Measurements from ENCODE around the gene RTN1. TPM values are rescaled to one million over a fixed set of nuclear protein-coding genes. Genes with fewer than 3 reads are reported as not detected.
"Not testable (repeated sequence)": the region's sequence is repeated elsewhere in the genome, so short reads cannot be mapped to it uniquely, and the experiment has no call there.

The RTN1 gene
- total RNA-seq, 1 donor from 2014 or later = not detected

- Mint-ChIP-seq H3K36me3 (ENCODE audit: unreplicated experiment) (no peaks in the 10 kb centered on the region), H3K9me3 (ENCODE audit: unreplicated experiment) (no peaks in the 10 kb centered on the region), H3K4me3 (ENCODE audit: unreplicated experiment) (no peak overlapping the region), H3K27ac (ENCODE audit: unreplicated experiment) (no peak overlapping the region), H3K4me1 (ENCODE audit: unreplicated experiment) (peaks cover 23% of the 10 kb centered on the region), H3K27me3 (ENCODE audit: unreplicated experiment) (no peaks in the 10 kb centered on the region)
- DNase-seq (ENCODE audit: extremely low spot score, unreplicated experiment) = no peak
- no peak for TF ChIP-seq CTCF (IDR thresholded peaks at IDR 0.05)
Observed at GRCh38 chr14:59675394-59675793, 195.2 kb downstream of the RTN1 start.

- Mint-ChIP-seq H3K27me3 (ENCODE audit: unreplicated experiment) (peaks cover 3% of the 10 kb centered on the region), H3K27ac (ENCODE audit: unreplicated experiment) (no peak overlapping the region), H3K9me3 (ENCODE audit: unreplicated experiment) (peaks cover 12% of the 10 kb centered on the region), H3K4me3 (ENCODE audit: unreplicated experiment) (no peak overlapping the region), H3K4me1 (ENCODE audit: unreplicated experiment) (no peaks in the 10 kb centered on the region), H3K36me3 (ENCODE audit: unreplicated experiment) (no peaks in the 10 kb centered on the region)
- no peak for TF ChIP-seq CTCF (IDR thresholded peaks at IDR 0.05)
- DNase-seq (ENCODE audit: extremely low spot score, unreplicated experiment) = no peak
Observed at GRCh38 chr14:59664741-59665140, 205.8 kb downstream of the RTN1 start.

- no peak for DNase-seq (ENCODE audit: extremely low spot score, unreplicated experiment)
- H3K27me3 Mint-ChIP-seq (ENCODE audit: unreplicated experiment) = no peaks in the 10 kb centered on the region
- no peak for TF ChIP-seq CTCF (IDR thresholded peaks at IDR 0.05)
- no peaks in the 10 kb centered on the region for H3K4me1 Mint-ChIP-seq (ENCODE audit: unreplicated experiment)
- H3K36me3 Mint-ChIP-seq (ENCODE audit: unreplicated experiment) = no peaks in the 10 kb centered on the region
- no peak overlapping the region for H3K27ac Mint-ChIP-seq (ENCODE audit: unreplicated experiment)
- no peak overlapping the region for H3K4me3 Mint-ChIP-seq (ENCODE audit: unreplicated experiment)
- H3K9me3 Mint-ChIP-seq (ENCODE audit: unreplicated experiment) = peaks cover 7% of the 10 kb centered on the region
Observed at GRCh38 chr14:59657769-59658168, 212.8 kb downstream of the RTN1 start.

- H3K27me3 Mint-ChIP-seq (ENCODE audit: unreplicated experiment) = no peaks in the 10 kb centered on the region
- no peak for TF ChIP-seq CTCF (IDR thresholded peaks at IDR 0.05)
- H3K36me3 Mint-ChIP-seq (ENCODE audit: unreplicated experiment) = no peaks in the 10 kb centered on the region
- peaks cover 7% of the 10 kb centered on the region for H3K9me3 Mint-ChIP-seq (ENCODE audit: unreplicated experiment)
- no peaks in the 10 kb centered on the region for H3K4me1 Mint-ChIP-seq (ENCODE audit: unreplicated experiment)
- no peak overlapping the region for H3K4me3 Mint-ChIP-seq (ENCODE audit: unreplicated experiment)
- no peak overlapping the region for H3K27ac Mint-ChIP-seq (ENCODE audit: unreplicated experiment)
- DNase-seq (ENCODE audit: extremely low spot score, unreplicated experiment) = no peak
Observed at GRCh38 chr14:59656473-59656872, 214.1 kb downstream of the RTN1 start.

- not testable (repeated sequence) for H3K4me3 Mint-ChIP-seq (ENCODE audit: unreplicated experiment); H3K4me1 Mint-ChIP-seq (ENCODE audit: unreplicated experiment); H3K36me3 Mint-ChIP-seq (ENCODE audit: unreplicated experiment); H3K27me3 Mint-ChIP-seq (ENCODE audit: unreplicated experiment); H3K27ac Mint-ChIP-seq (ENCODE audit: unreplicated experiment); DNase-seq (ENCODE audit: extremely low spot score, unreplicated experiment); H3K9me3 Mint-ChIP-seq (ENCODE audit: unreplicated experiment)
Observed at GRCh38 chr14:59654131-59654530, 216.4 kb downstream of the RTN1 start.

GRCh38 chr14:59646832-59647231 is 223.7 kb downstream of the RTN1 start:
- peaks cover 45% of the 10 kb centered on the region for H3K9me3 Mint-ChIP-seq (ENCODE audit: unreplicated experiment)

More at GRCh38 chr14:59646832-59647231, 223.7 kb downstream of the RTN1 start:
- not testable (repeated sequence) for H3K36me3 Mint-ChIP-seq (ENCODE audit: unreplicated experiment); DNase-seq (ENCODE audit: extremely low spot score, unreplicated experiment); H3K27ac Mint-ChIP-seq (ENCODE audit: unreplicated experiment); H3K27me3 Mint-ChIP-seq (ENCODE audit: unreplicated experiment); H3K4me1 Mint-ChIP-seq (ENCODE audit: unreplicated experiment); H3K4me3 Mint-ChIP-seq (ENCODE audit: unreplicated experiment)

Measured in osteocyte (in vitro differentiated cells).